PC-9 (cell line): ENCODE results near the gene AFG1L. TPM values are rescaled to one million over a fixed set of nuclear protein-coding genes. Genes with fewer than 3 reads are reported as not detected.

Experiments
- BruUV-seq: library from RNA; stranded (reverse); fragments of 400-500 nt; replicated peaks from 2 replicates; lab custom pipeline; 2021; lab: Mats Ljungman, UMichigan
- CTCF ChIA-PET: fragments of 300-600 bp; sonication (Branson Sonifier 250); formaldehyde crosslinking; loops from one replicate; lab custom pipeline; 2022; ENCODE audit warnings: antibody characterized with exemption; lab: Charles Lee
- POLR2A ChIA-PET: fragments of 300-600 bp; sonication (Branson Sonifier 250); formaldehyde crosslinking; loops from one replicate; lab custom pipeline; 2022; ENCODE audit warnings: antibody characterized with exemption; ENCODE audit not compliant: unreplicated experiment; lab: Charles Lee
- DNase-seq, 2 experiments: peaks; one replicate each; pipeline versions ENCODE4 v3.0.0 to v3.0.0-alpha.2; 2015 to 2022; ENCODE audit warnings: mixed read lengths in 1 of 2
- H2AFZ ChIP-seq: fragments of 200-600 bp; sonication (generic); 2 replicates; pipeline ENCODE4 v1.8.1; 2017; ENCODE audit warnings: antibody characterized with exemption
- H3F3A ChIP-seq: fragments of 200-600 bp; sonication (generic); 2 replicates; pipeline ENCODE4 v1.8.1; 2017; ENCODE audit warnings: antibody characterized with exemption, mild to moderate bottlenecking, low read depth; ENCODE audit not compliant: insufficient read depth
- H3K27ac ChIP-seq: fragments of 200-600 bp; sonication (generic); 2 replicates; pipeline ENCODE4 v1.6.1; 2016; ENCODE audit warnings: mixed run types
- H3K27me3 ChIP-seq: fragments of 200-600 bp; sonication (generic); 2 replicates; pipeline ENCODE4 v1.6.1; 2016; ENCODE audit warnings: low read depth, mixed run types; ENCODE audit not compliant: insufficient read depth
- H3K36me3 ChIP-seq: fragments of 200-600 bp; sonication (generic); 2 replicates; pipeline ENCODE4 v1.6.1; 2016; ENCODE audit warnings: low read depth, mixed run types
- H3K4me1 ChIP-seq: fragments of 200-600 bp; sonication (generic); replicated peaks from 2 replicates; pipeline ENCODE4 v1.6.1; 2016; ENCODE audit warnings: mixed run types; ENCODE audit not compliant: insufficient read depth
- H3K4me2 ChIP-seq: fragments of 200-600 bp; sonication (generic); 2 replicates; pipeline ENCODE4 v1.6.1; 2017; ENCODE audit warnings: mixed run types
- H3K4me3 ChIP-seq: fragments of 200-600 bp; sonication (generic); 2 replicates; pipeline ENCODE4 v1.6.1; 2016; ENCODE audit warnings: mixed run types
- H3K79me2 ChIP-seq: fragments of 200-600 bp; sonication (generic); 2 replicates; pipeline ENCODE4 v1.6.1; 2017; ENCODE audit warnings: low read depth, mixed run types
- H3K9me2 ChIP-seq: fragments of 200-600 bp; sonication (generic); 2 replicates; pipeline ENCODE4 v1.8.1; 2017; ENCODE audit warnings: mild to moderate bottlenecking; ENCODE audit not compliant: insufficient read depth
- H3K9me3 ChIP-seq: fragments of 200-600 bp; sonication (generic); 2 replicates; pipeline ENCODE4 v1.8.1; 2016; ENCODE audit warnings: low read depth; ENCODE audit not compliant: insufficient read depth
- H4K20me1 ChIP-seq: fragments of 200-600 bp; sonication (generic); 2 replicates; pipeline ENCODE4 v1.8.1; 2017; ENCODE audit not compliant: insufficient read depth
- EZH2 ChIP-seq: fragments of 200-600 bp; sonication (generic); IDR thresholded peaks from 2 replicates; pipeline ENCODE4 v1.8.0; 2017; ENCODE audit warnings: antibody characterized with exemption, low read depth
- intact Hi-C: fragments of 100-400 bp; cut with micrococcal nuclease; formaldehyde crosslinking; loops from one replicate; pipeline ENCODE4 v1.10.0; 2022; ENCODE audit not compliant: unreplicated experiment
- total RNA-seq: library from RNA; stranded (reverse); gene quantifications from 2 replicates; pipeline ENCODE4 v1.2.3, GENCODE V29; 2021
- TF ChIP-seq, protein P1 (sequence below): fragments of 200-600 bp; sonication (generic); conservative IDR thresholded peaks from 2 replicates; pipeline ENCODE4 v1.6.1; 2017; ENCODE audit warnings: mixed run types, antibody characterized with exemption, mild to moderate bottlenecking, moderate library complexity

Gene AFG1L
- total RNA-seq, 1 experiment from 2014 or later: 8.9 TPM

DNA sequence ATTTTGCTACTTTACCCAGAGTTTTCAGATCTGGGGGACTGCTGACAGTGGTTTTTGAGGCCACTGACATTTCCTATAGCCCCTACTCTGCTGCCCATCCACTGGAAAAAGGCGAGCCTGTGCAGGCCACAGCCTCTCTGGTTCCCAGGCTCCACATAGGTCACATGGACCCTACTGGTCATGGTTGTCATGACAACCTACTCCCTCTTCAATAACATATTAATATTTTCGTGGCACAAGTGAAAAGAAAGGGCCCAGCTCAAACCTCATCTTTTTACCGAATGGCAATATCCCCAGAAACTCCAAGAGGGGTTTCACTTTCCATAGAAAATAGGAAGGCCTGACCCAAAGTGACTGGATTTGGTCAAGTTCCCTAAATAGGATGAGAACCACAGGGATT, 254.9 kb downstream of the AFG1L start:
- Histone ChIP-seq H3K4me2 (no peak overlapping the region), H3K27ac (no peak overlapping the region), H4K20me1 (no peaks in the 10 kb centered on the region), H3K79me2 (no peaks in the 10 kb centered on the region), H3K36me3 (no peaks in the 10 kb centered on the region), H3K9me2 (no peaks in the 10 kb centered on the region), H2AFZ (no peak overlapping the region), H3K4me3 (no peak overlapping the region), H3K27me3 (no peaks in the 10 kb centered on the region), H3K9me3 (no peaks in the 10 kb centered on the region), H3F3A (no peaks in the 10 kb centered on the region), H3K4me1 (no peaks in the 10 kb centered on the region)
- no peak for TF ChIP-seq EZH2
- TF ChIP-seq, protein P1, sequence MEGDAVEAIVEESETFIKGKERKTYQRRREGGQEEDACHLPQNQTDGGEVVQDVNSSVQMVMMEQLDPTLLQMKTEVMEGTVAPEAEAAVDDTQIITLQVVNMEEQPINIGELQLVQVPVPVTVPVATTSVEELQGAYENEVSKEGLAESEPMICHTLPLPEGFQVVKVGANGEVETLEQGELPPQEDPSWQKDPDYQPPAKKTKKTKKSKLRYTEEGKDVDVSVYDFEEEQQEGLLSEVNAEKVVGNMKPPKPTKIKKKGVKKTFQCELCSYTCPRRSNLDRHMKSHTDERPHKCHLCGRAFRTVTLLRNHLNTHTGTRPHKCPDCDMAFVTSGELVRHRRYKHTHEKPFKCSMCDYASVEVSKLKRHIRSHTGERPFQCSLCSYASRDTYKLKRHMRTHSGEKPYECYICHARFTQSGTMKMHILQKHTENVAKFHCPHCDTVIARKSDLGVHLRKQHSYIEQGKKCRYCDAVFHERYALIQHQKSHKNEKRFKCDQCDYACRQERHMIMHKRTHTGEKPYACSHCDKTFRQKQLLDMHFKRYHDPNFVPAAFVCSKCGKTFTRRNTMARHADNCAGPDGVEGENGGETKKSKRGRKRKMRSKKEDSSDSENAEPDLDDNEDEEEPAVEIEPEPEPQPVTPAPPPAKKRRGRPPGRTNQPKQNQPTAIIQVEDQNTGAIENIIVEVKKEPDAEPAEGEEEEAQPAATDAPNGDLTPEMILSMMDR: no peak
- ChIA-PET POLR2A (no interaction called here), CTCF (no interaction called here)
- BruUV-seq: no TSS peak
- no peak for DNase-seq
- intact Hi-C loops: no loop called here

- Histone ChIP-seq H3K27me3 (no peaks in the 10 kb centered on the region), H3K4me3 (no peak overlapping the region), H3K27ac (no peak overlapping the region), H3K79me2 (no peaks in the 10 kb centered on the region), H2AFZ (no peak overlapping the region), H4K20me1 (no peaks in the 10 kb centered on the region), H3K4me1 (0 out of 2 replicates have a peak, but pooled peaks cover 3% of the 10 kb centered on the region), H3F3A (no peaks in the 10 kb centered on the region), H3K36me3 (no peaks in the 10 kb centered on the region), H3K9me2 (no peaks in the 10 kb centered on the region), H3K9me3 (no peaks in the 10 kb centered on the region), H3K4me2 (no peak overlapping the region)
- no peak for DNase-seq
- intact Hi-C loops: no loop called here
- ChIA-PET CTCF (no interaction called here), POLR2A (no interaction called here)
- TF ChIP-seq, protein P1: no peak
- no peak for TF ChIP-seq EZH2
- no TSS peak for BruUV-seq
Observed at GRCh38 chr6:108550256-108550655, 255.4 kb downstream of the AFG1L start.

DNA sequence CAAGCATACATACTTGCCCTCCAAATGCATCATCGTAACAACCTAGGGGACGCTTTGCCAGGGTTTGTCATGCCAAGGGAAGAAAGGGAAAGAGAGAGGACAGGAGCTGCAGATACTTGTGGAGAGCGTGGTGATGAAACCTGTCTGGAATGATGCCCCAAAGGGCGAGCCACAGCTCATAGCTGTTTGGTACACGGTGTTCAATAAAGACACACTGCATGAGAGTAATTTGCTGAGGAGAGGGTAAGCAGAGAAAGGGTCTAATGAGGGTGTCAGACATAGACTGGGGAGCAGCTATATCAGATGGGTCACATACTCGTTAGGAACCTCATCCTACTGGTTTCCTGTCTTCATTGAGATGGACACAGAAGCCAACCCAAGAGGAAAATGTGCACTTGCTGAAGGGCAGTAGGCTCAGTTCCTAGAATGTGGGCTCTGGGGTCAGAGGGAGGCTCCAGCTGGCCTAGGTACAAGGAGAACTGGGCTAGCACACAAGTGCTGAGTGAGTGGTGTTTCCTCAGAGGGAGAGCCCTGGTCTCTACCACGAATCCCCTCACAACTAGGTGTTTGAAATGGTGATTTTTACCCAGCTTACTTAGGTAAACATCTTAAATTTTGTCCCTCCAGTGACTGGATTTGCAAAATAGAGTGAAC, 260.7 kb downstream of the AFG1L start:
- DNase-seq: no peak
- H3K4me3 ChIP-seq: no peak overlapping the region
- no peaks in the 10 kb centered on the region for H3K9me3 ChIP-seq
- H3K36me3 ChIP-seq: no peaks in the 10 kb centered on the region
- no peak overlapping the region for H3K27ac ChIP-seq
- H4K20me1 ChIP-seq: no peaks in the 10 kb centered on the region
- peaks cover 11% of the 10 kb centered on the region; the same call in 1 of the 2 replicates for H3F3A ChIP-seq
- no peak overlapping the region for H2AFZ ChIP-seq
- H3K27me3 ChIP-seq: no peaks in the 10 kb centered on the region
- BruUV-seq: no TSS peak
- peaks cover 20% of the 10 kb centered on the region for H3K79me2 ChIP-seq
- H3K9me2 ChIP-seq: no peaks in the 10 kb centered on the region
- CTCF ChIA-PET: no interaction called here
- peaks cover 12% of the 10 kb centered on the region for H3K4me1 ChIP-seq
- no peak overlapping the region for H3K4me2 ChIP-seq
- intact Hi-C loops: loop anchor here (5.0 kb wide), 2 partner anchors 627 to 827 kb away; partner anchors contain the start of gene CD164
- no peak for TF ChIP-seq EZH2
- TF ChIP-seq, protein P1: no peak
- POLR2A ChIA-PET: interaction anchor here (0.6 kb wide), 1 partner anchor 187 kb away, joined by 3 read pairs; no protein-coding TSS in a partner anchor
